Fibroblast of mammary gland (primary cell): ENCODE results near the gene PCDHGB3.
A peak's percentile ranks its signal among the peaks of the same experiment; 100 is the strongest.

Experiments
- DNase-seq: peaks from one replicate; pipeline ENCODE4 v3.0.0-alpha.2; 2010; ENCODE audit warnings: low read depth
- H3K4me3 ChIP-seq: 2 replicates; pipeline ENCODE4 v1.5.1; 2011; ENCODE audit warnings: low read depth, mild to moderate bottlenecking, low read length, moderate library complexity; ENCODE audit not compliant: control insufficient read depth
- CTCF ChIP-seq: conservative IDR thresholded peaks from 2 replicates; pipeline ENCODE4 v1.5.1; 2011; ENCODE audit warnings: low read depth, low read length, inconsistent platforms; ENCODE audit not compliant: control insufficient read depth, insufficient read depth

Gene PCDHGB3

GRCh38 chr5:141402553-141403243 is 32.7 kb downstream of the PCDHGB3 start, which contains the start of gene PCDHGA9:
TSS of gene PCDHGA9 (plus strand) at chr5:141402778. CDS start at chr5:141402953, 175 bp downstream.
- TF ChIP-seq CTCF = peak; percentile 60
- H3K4me3 ChIP-seq = peak within 1 kb of the TSS; percentile 37
- DNase-seq = peak; percentile 57

GRCh38 chr5:141403387-141403786 is 33.3 kb downstream of the PCDHGB3 start:
- H3K4me3 ChIP-seq = no peak overlapping the region
- no peak for TF ChIP-seq CTCF
- no peak for DNase-seq

- TF ChIP-seq CTCF = peak; percentile 66
- H3K4me3 ChIP-seq = peak within 1 kb of the TSS; percentile 35
- peak; percentile 59 for DNase-seq
Measured at GRCh38 chr5:141407790-141408505, 37.9 kb downstream of the PCDHGB3 start, which contains the start of gene PCDHGB6. TSS of gene PCDHGB6 (plus strand) at chr5:141408021. CDS start at chr5:141408203, 182 bp downstream.

GRCh38 chr5:141409598-141410306 is 39.7 kb downstream of the PCDHGB3 start:
- H3K4me3 ChIP-seq = no peak overlapping the region
- TF ChIP-seq CTCF = no peak
- DNase-seq = no peak

- DNase-seq = no peak
- TF ChIP-seq CTCF = no peak
- no peak overlapping the region for H3K4me3 ChIP-seq
Measured at GRCh38 chr5:141411575-141411974, 41.5 kb downstream of the PCDHGB3 start.

- DNase-seq = peak; percentile 80
- TF ChIP-seq CTCF = peak; percentile 76
- peak within 1 kb of the TSS; percentile 58 for H3K4me3 ChIP-seq
Measured at GRCh38 chr5:141412854-141413539, 43.0 kb downstream of the PCDHGB3 start, which contains the start of gene PCDHGA10. TSS of gene PCDHGA10 (plus strand) at chr5:141412987. CDS start at chr5:141413176, 189 bp downstream.
